Measurements from ENCODE around the gene CPA4. TPM values are rescaled to one million over a fixed set of nuclear protein-coding genes. Genes with fewer than 3 reads are reported as not detected.

CPA4 gene
- total RNA-seq, 3 donors from 2014 or later (not counting 1 experiment from before 2014, with no cell fraction given), result not detected

DNA sequence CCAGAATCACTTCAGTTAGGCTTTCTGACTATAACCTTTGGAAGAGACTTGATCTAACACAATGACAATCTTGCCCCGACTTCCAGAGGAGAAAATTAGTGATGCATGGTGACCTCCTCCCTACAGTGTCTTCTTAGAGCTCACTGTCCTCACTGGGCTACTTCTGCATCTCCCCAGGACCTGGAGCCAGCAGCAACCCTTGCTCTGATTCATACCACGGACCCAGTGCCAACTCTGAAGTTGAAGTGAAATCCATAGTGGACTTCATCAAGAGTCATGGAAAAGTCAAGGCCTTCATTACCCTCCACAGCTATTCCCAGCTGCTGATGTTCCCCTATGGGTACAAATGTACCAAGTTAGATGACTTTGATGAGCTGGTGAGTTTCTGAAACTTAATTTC, 13.7 kb upstream of the CPA4 start:
- DNase-seq (no peak), ATAC-seq (no peak)
- Mint-ChIP-seq H3K27me3 (ENCODE audit: low read depth in 2 of 2) (peaks cover 29 to 35% of the 10 kb centered on the region in 2 donors), H3K9me3 (no peaks in the 10 kb centered on the region), H3K36me3 (no peaks in the 10 kb centered on the region), H3K27ac (no peak overlapping the region), H3K4me3 (no peak overlapping the region), H3K4me1 (no peaks in the 10 kb centered on the region)
- TF ChIP-seq, protein P1, sequence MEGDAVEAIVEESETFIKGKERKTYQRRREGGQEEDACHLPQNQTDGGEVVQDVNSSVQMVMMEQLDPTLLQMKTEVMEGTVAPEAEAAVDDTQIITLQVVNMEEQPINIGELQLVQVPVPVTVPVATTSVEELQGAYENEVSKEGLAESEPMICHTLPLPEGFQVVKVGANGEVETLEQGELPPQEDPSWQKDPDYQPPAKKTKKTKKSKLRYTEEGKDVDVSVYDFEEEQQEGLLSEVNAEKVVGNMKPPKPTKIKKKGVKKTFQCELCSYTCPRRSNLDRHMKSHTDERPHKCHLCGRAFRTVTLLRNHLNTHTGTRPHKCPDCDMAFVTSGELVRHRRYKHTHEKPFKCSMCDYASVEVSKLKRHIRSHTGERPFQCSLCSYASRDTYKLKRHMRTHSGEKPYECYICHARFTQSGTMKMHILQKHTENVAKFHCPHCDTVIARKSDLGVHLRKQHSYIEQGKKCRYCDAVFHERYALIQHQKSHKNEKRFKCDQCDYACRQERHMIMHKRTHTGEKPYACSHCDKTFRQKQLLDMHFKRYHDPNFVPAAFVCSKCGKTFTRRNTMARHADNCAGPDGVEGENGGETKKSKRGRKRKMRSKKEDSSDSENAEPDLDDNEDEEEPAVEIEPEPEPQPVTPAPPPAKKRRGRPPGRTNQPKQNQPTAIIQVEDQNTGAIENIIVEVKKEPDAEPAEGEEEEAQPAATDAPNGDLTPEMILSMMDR (IDR thresholded peaks at IDR 0.05), result no peak
- 88% methylated on average over 2 of the region's 2 CpGs for WGBS (ENCODE audit: insufficient coverage)
- H3K4me3 ChIP-seq (ENCODE audit: low read length), result no peak overlapping the region
- H3K9me3 ChIP-seq (ENCODE audit: control insufficient read depth, insufficient read depth, low read length), result no peaks in the 10 kb centered on the region
- intact Hi-C loops (cut with micrococcal nuclease), result no loop called here
- no peaks in the 10 kb centered on the region for H3K36me3 ChIP-seq (ENCODE audit: control insufficient read depth, insufficient read depth, low read length)
- no peaks in the 10 kb centered on the region for H3K4me1 ChIP-seq (ENCODE audit: control insufficient read depth, insufficient read depth, low read length)
- no peak overlapping the region for H3K27ac ChIP-seq (ENCODE audit: low read length)
- H3K27me3 ChIP-seq (ENCODE audit: control insufficient read depth, insufficient read depth, low read length), result no peaks in the 10 kb centered on the region

DNA sequence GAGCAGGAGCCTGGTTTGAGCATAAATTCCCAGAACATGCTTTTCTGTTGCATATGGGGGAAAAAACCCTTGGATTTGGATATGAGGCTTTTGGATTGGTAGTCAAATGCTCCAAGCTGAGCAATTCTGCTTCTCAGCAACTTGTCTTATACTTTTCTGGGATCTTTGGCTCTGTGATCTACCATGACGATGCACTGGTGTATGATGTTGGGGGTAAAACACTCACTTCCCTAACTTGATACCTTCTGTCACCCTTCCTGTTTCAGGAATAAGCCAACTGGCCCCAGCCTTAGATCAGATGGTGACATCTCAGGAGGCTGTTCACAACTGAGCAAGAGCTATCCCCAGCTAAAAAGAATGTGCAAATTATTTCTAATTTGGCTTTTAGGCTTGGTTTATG, 13.1 kb upstream of the CPA4 start:
- no peak for ATAC-seq
- intact Hi-C loops (cut with micrococcal nuclease), result no loop called here
- no peaks in the 10 kb centered on the region for H3K36me3 ChIP-seq (ENCODE audit: control insufficient read depth, insufficient read depth, low read length)
- no peaks in the 10 kb centered on the region for H3K9me3 ChIP-seq (ENCODE audit: control insufficient read depth, insufficient read depth, low read length)
- no peak for DNase-seq
- H3K27me3 Mint-ChIP-seq (ENCODE audit: low read depth in 2 of 2), result peaks cover 29 to 31% of the 10 kb centered on the region in 2 donors
- no peak overlapping the region for H3K27ac Mint-ChIP-seq
- no peaks in the 10 kb centered on the region for H3K27me3 ChIP-seq (ENCODE audit: control insufficient read depth, insufficient read depth, low read length)
- no peaks in the 10 kb centered on the region for H3K36me3 Mint-ChIP-seq
- TF ChIP-seq, protein P1 (IDR thresholded peaks at IDR 0.05), result no peak
- no peaks in the 10 kb centered on the region for H3K4me1 Mint-ChIP-seq
- no peaks in the 10 kb centered on the region for H3K9me3 Mint-ChIP-seq
- no peak overlapping the region for H3K4me3 ChIP-seq (ENCODE audit: low read length)
- WGBS (ENCODE audit: insufficient coverage), result no CpG with 5 or more reads among the region's 1 CpG
- H3K4me1 ChIP-seq (ENCODE audit: control insufficient read depth, insufficient read depth, low read length), result no peaks in the 10 kb centered on the region
- H3K4me3 Mint-ChIP-seq, result no peak overlapping the region
- H3K27ac ChIP-seq (ENCODE audit: low read length), result no peak overlapping the region

DNA sequence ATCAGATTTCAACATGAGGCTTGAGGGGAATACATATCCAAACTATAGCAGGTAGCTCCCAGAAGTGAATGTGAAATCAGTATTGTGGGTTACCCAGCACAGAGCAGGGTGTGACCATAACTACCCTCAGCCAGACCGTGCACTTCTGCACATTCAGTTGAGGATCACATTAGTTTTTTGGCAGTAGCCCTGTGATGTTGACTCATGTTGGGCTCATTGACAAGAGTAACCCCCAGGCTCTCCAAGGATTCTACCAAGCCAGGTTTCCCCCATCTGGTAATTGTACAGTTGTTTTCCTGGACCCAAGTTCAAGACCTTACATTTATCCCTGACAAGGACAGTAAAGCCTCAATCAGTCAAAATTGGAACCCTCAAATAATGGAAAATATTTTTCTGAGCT, 11.7 kb upstream of the CPA4 start:
- no peak for DNase-seq
- no peaks in the 10 kb centered on the region for H3K4me1 ChIP-seq (ENCODE audit: control insufficient read depth, insufficient read depth, low read length)
- no peak for ATAC-seq
- WGBS (ENCODE audit: insufficient coverage), result 95% methylated on average over 1 of the region's 1 CpG
- no peaks in the 10 kb centered on the region for H3K9me3 ChIP-seq (ENCODE audit: control insufficient read depth, insufficient read depth, low read length)
- no peaks in the 10 kb centered on the region for H3K9me3 Mint-ChIP-seq
- no peaks in the 10 kb centered on the region for H3K27me3 ChIP-seq (ENCODE audit: control insufficient read depth, insufficient read depth, low read length)
- TF ChIP-seq, protein P1 (IDR thresholded peaks at IDR 0.05), result no peak
- H3K36me3 ChIP-seq (ENCODE audit: control insufficient read depth, insufficient read depth, low read length), result no peaks in the 10 kb centered on the region
- H3K4me3 ChIP-seq (ENCODE audit: low read length), result no peak overlapping the region
- H3K36me3 Mint-ChIP-seq, result no peaks in the 10 kb centered on the region
- H3K27me3 Mint-ChIP-seq (ENCODE audit: low read depth in 2 of 2), result peaks cover 21 to 28% of the 10 kb centered on the region in 2 donors
- H3K4me1 Mint-ChIP-seq, result no peaks in the 10 kb centered on the region
- no peak overlapping the region for H3K4me3 Mint-ChIP-seq
- no peak overlapping the region for H3K27ac Mint-ChIP-seq
- intact Hi-C loops (cut with micrococcal nuclease), result no loop called here
- H3K27ac ChIP-seq (ENCODE audit: low read length), result no peak overlapping the region

DNA sequence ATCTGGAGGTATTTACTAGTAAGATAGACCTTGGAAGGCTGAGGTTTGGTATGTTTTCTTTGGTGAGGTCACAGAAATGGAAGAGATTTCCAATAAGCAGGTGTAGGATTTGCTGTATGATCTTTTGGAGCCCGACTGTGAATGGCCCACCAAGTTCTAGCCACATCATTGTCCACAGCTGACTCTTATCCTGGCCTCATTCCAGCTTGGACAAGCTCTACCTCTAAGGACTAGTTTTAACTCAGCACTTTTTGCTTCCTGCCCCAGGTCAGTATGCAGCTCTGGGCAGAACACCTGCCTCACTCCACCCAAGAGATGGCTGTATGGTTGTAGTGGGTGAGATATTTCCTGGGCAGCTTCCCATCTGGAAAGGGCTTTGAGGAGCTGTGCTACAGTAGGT, 6.1 kb upstream of the CPA4 start:
- intact Hi-C loops (cut with micrococcal nuclease), result no loop called here
- Mint-ChIP-seq H3K27ac (no peak overlapping the region), H3K9me3 (no peaks in the 10 kb centered on the region), H3K36me3 (no peaks in the 10 kb centered on the region), H3K4me1 (no peaks in the 10 kb centered on the region), H3K4me3 (no peak overlapping the region), H3K27me3 (ENCODE audit: low read depth in 2 of 2) (peaks cover 13 to 14% of the 10 kb centered on the region in 2 donors)
- Histone ChIP-seq H3K4me3 (ENCODE audit: low read length) (no peak overlapping the region), H3K27me3 (ENCODE audit: control insufficient read depth, insufficient read depth, low read length) (no peaks in the 10 kb centered on the region), H3K27ac (ENCODE audit: low read length) (no peak overlapping the region), H3K4me1 (ENCODE audit: control insufficient read depth, insufficient read depth, low read length) (no peaks in the 10 kb centered on the region), H3K9me3 (ENCODE audit: control insufficient read depth, insufficient read depth, low read length) (no peaks in the 10 kb centered on the region), H3K36me3 (ENCODE audit: control insufficient read depth, insufficient read depth, low read length) (no peaks in the 10 kb centered on the region)
- ATAC-seq, result no peak
- 100% methylated on average over 1 of the region's 1 CpG for WGBS (ENCODE audit: insufficient coverage)
- no peak for DNase-seq
- TF ChIP-seq, protein P1 (IDR thresholded peaks at IDR 0.05), result no peak

Measured in natural killer cell (primary cell).